ENCODE data around the gene ZDHHC13.

The ZDHHC13 gene

DNA sequence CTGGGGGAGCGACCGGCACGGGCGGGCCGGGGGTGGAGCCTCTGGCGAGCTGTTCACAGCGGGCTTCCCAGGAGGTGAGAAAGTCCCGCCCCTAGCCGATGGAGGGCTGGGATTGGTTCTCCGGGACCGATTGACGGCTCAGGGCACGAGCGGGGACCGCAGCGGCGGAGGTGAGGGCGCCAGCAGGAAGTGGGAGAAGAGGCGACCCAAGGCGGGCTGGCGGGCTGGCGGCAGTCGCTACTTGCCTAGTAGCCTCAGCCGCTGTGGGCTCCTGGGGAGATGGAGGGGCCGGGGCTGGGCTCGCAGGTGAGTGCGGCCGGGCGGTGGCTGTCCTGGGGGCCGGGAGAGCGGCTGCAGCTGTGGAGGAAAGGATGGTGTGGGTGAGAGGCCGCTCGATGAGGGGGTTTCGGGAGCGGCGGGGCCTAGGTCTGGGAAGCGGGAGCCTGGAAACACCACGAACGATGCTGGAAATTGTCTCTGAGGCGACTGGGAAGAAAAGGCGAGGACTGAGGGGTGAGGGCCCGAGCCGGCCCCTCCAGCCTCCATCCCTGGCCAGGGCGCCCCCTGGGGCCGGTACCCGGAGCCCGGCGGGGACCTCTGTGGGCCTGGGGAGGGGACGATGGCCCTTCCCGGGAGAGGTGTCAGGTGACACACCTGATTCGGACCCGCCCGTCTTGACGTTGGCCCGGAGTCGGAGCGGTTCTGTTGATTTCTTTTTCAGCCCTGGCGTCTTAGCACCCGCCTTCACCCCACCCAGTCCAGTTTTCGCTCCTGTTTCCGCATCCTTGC is at the start of gene ZDHHC13:
TSS of gene ZDHHC13 (plus strand) at position 198 of the 789 bp plus-strand sequence. CDS start at position 280, 82 bp downstream.
- DNase-seq (ENCODE audit: low read depth in 2 of 2): peak; percentile 92

DNA sequence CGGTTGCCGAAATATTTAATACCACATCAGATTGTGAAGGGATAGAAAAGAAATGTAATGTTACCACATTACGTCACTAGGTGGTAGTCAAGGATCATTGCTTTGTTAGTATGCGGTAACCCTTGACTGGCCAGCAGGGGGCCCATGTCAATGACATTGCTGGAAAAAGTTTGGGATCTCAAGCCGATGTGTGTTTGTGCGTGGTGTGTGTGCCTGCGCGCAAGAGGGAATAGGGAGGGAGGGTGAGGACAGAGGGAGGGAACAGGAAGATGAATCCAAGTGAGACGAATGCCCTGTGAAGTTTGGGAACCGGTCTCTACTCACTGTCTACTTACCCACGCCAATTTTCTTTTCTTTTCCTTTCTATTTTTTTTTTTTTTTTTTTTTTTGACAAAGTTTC is 45.7 kb upstream of the ZDHHC13 start:
- DNase-seq (ENCODE audit: low read depth in 2 of 2): peak; percentile 39 to 40

GRCh38 chr11:19072464-19072863 is 44.5 kb upstream of the ZDHHC13 start:
- no peak for DNase-seq (ENCODE audit: low read depth in 2 of 2)

DNA sequence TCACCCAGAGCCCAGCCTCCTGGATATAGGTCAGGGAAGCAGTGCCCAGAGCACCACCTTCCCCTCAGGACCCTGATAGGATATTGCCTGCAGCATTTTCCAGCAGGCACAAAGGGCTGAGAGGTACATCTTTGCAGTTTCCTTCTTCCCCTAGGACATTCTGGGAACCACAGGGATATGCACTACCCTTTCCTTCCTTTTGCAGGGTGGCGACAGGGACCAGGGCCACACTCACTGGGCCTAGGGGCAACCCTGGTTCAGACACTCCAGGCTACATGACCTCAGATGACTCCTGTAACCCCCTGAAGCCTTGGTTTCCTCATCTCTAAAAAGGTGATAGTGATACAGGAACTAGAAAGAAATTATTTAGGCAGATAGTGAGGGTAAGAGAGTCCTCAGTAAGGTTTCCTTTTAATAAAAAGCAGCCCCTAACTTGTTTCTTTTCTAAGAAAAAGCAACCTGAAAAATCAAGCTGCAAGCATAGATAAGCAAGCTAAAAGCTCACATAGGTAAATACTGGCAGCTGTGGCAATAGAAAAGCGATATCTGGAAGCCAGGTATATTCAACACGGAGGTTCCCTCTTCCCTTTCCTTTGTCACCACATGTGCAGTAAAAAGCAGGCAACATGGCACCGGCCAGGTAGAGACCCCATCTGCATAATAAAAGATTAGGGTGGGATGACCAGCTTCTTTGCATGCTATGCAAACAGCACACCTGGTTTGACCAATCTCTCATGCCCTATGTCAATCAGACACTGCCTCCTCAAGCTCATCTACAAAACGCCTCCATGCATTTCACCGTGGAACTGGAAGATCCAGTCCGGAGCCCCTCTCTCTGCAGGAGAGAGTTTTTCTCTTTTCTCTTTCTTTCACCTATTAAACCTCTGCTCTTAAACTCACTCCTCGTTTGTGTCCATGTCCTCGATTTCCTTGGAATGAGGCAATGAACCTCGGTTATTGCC is 43.2 kb upstream of the ZDHHC13 start:
- DNase-seq (ENCODE audit: low read depth in 2 of 2): no peak

DNA sequence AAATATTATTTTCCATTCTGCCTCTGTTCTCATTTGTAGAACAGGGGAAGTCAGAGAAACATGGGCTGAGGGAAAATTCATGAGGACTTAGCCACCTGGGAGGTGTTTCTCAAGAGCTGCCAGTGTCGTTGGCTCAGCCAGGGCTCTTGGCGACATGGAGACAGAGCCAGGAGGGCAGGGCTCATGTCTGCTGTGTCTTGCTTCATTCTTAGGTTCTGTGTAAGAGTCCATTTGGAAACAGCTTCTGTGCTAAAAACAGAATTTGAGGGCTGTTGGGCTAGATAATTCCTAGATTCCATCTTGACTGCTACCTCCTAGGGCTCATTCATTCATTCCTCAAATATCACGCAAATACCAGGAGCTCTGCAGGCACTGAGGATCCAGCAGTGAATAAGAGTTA is 41.3 kb upstream of the ZDHHC13 start:
- no peak for DNase-seq (ENCODE audit: low read depth in 2 of 2)

DNA sequence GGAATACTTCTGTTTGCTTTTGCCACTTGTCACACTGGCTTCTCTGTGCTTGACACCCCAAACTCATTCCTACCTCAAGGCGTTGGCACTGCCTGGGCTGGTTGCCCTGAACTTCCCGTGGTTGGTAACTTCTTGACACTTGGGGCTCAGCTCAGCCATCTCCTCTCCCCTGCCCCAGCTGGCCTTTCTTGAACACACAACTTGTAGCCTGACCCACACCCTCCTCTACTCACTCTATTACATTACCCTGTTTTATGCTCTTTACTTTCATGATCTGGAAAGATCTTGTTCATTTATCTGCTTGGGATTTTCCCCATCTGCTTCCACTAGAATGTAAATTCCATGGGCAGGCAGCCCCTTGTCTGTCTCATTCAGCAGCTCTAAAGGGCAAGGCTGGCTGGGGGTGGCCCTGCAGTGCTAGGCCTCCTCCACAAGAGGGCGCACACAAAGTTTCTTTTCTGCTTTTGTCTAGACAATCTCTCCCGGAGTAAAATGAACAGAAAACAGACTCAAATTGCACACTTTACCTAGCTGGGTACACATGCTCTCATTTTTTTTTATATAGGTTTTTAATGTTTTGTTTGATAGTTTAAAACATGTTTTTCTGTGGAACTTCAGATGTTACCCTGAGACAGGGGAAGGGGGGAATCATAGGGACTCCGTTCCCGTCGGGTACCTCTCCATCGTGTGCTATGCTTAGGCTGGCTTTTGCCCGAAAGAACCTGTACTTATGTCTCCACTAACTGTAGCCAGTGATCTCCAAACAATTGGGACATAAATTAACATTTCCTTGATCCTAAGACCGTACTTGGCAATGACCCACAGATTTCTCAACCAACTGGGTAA is 40.0 kb upstream of the ZDHHC13 start:
- DNase-seq (ENCODE audit: low read depth in 2 of 2): peak; percentile 46 to 50

DNA sequence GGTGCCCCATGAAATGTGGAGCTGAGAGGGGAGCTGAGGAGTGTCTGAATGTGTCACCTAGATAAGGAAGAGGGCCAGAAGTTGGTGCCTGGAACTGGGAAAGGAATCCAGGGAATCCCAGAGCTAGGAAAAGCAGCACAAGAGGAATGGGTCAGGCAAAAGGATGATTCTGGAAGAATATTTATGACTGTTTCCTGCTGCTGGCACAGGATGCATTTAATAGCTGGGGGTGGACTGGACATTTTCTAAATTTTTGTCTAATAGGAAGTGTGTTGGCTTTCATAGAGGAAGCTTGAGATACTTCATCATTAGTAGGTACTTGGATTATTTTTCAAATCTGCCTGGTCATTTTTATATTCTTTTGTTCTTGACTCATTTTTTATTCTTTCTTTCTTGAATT is 39.0 kb upstream of the ZDHHC13 start:
- no peak for DNase-seq (ENCODE audit: low read depth in 2 of 2)

DNA sequence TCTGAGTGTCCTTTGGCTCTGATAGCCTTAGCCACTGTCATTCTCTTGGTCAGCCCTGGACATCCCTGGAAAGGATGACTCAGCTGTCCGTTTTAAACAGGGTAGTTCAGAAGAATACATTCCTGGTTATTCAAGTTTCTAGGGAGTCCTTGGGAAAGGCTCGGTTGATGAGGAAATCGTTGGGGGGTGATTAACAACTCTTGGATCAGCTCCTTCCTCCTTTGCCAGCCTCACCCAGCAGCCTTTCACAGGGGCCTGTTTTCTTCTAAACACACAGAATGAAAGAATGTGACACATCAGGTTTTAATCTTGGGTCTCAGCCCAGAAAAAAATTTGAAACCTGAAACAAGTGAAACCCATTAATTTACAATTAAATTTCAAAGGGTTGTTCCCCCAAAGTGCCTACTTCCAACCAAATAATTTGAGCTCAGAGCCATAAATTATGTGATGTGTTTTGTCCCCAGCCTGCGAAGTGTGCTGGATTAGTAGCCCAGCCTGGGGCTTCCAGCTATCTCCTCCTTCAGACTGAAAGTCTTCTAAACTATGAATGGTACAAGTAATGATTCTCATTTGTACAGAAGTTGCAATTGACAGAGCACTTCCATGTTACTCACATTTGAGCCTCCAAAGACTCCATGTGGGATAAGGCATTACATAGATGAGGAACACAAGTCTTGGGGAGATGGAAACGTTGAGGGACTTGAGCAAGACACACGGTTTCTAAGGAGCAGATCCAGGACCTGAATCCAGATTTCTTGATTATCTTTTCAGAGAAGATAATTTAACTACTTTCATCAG is 37.1 kb upstream of the ZDHHC13 start:
- no peak for DNase-seq (ENCODE audit: low read depth in 2 of 2)

DNA sequence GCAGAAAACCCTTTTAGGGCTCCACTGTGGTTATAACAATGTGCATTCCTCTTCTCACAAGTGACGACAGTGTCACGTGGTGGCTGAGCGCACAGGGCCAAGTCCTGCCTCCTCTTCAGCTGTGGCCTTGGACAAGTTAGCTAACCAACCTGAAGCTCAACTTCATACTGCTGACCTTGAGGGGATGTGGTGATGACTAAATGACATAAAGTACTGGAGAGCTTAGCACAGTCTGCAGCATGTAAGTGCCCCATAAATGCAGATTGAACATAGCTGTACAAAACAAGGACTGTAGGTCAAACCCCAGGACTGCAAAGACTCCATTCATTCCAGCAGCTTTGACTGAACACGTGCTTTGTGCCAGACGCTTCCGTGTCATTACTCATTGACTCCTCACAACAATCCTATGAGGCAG is 36.4 kb upstream of the ZDHHC13 start:
- DNase-seq (ENCODE audit: low read depth in 2 of 2): no peak

DNA sequence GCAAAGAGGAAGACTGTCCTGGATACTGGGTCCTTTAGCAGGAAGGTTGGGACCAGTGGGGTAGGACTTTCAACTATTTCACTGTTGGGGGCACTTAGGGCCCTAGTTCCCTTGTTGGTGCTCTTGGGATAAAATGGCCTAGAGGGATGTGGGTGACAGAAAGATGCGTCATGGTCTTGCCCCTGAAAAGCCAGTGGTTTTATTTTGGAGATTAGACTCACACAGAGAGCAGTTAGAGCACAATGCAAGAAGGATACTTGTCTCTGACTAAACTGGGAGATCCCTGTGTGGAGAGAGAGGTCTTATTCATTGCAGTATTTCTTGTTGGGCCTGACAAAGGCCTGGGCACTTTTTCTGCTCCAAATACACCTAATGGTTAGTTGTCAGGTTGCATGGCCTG is 33.8 kb upstream of the ZDHHC13 start:
- DNase-seq (ENCODE audit: low read depth in 2 of 2): no peak

DNA sequence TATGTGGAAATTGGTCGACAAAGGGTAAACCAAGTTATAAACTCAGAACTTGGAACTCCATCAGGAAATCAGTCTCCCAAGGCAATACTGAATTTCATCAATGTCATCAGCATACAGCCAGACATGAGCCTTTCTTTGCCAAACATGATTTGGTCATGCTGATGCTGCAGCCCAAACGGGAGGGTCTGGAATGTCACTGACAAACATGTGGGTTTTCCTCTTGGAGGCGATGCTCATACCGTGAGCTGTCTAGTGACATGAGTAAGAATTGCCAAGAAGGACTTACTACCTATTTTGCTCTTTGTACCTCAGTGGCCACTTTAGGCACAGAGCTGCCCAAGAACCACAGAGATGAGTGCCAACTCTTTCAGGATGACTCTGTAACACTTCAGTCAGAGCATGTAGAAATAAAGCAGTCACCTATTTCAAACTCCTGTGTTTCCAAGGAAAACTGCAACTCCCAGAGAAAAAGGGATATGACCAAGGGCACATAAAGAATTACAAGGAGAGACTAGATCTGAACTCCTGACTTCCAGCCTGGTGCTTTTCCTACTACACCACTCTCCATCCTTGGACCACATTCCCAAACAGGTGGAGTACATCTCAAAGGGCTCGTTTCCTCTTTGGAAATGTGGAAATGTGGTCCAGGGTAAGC is 32.2 kb upstream of the ZDHHC13 start:
- DNase-seq (ENCODE audit: low read depth in 2 of 2): no peak

- no peak for DNase-seq (ENCODE audit: low read depth in 2 of 2)
These were observed 29.3 kb upstream of the ZDHHC13 start for GRCh38 chr11:19087658-19088057.

DNA sequence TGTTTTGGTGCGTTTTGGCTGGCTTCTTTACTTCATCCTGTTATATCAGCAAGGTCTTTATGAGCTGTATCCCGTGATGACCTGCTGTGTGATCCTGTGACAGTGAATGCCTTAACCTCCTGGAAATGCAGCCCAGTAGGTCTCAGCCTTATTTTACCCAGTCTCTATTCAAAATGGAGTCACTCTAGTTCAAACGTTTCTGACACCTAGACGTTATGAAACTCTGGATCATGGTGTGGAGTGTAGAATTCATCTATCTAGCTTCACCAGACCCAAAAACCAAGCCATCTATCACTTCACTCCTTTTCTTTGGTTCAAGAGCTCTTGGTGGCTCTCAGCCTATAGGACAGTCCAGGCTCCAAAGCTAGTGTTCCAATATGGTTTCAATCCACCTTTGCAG is 28.2 kb upstream of the ZDHHC13 start:
- DNase-seq (ENCODE audit: low read depth in 2 of 2): no peak

DNA sequence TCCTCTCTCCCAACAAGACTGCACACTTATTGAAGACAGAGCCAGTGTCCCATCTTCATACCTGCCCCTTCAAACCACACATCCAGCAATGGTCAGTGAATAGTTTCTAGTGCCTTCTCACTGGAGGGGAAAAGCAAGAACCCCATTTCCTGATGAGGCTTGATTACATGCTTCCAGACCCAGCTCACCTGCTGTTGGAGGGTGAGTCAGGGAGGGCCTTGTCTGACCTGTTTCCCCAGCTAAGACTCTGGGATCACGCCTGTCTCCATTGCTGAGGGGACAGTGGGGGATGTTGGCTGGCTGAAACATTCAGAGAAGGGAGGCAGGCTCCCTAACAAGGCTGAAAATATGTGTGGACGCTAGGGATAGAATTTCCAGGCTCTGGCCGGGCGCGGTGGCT is 27.5 kb upstream of the ZDHHC13 start:
- no peak for DNase-seq (ENCODE audit: low read depth in 2 of 2)

- DNase-seq (ENCODE audit: low read depth in 2 of 2): no peak
These were observed 25.6 kb upstream of the ZDHHC13 start for GRCh38 chr11:19091366-19091765.

DNA sequence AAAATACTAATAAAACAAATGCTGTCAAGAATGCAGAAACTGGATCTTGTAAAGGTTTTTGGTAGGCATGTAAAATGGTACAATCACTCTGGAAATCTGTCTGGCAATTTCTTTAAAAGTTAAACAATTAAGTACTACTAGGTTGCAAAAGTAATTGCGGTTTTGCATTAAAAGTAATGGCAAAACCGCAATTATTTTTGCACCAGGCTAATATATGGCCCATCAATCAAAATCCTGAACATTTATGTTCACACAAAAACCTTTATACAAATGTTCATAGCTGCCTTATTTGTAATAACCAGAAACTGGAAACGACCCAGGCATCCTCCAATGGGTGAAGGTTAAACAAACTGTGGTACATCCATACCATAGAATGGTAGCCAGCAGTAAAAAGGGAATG is 24.6 kb upstream of the ZDHHC13 start:
- DNase-seq (ENCODE audit: low read depth in 2 of 2): no peak

- DNase-seq (ENCODE audit: low read depth in 2 of 2): no peak
These were observed 24.1 kb upstream of the ZDHHC13 start for GRCh38 chr11:19092850-19093249.

- no peak for DNase-seq (ENCODE audit: low read depth in 2 of 2)
These were observed 23.0 kb upstream of the ZDHHC13 start for GRCh38 chr11:19093976-19094375.

DNA sequence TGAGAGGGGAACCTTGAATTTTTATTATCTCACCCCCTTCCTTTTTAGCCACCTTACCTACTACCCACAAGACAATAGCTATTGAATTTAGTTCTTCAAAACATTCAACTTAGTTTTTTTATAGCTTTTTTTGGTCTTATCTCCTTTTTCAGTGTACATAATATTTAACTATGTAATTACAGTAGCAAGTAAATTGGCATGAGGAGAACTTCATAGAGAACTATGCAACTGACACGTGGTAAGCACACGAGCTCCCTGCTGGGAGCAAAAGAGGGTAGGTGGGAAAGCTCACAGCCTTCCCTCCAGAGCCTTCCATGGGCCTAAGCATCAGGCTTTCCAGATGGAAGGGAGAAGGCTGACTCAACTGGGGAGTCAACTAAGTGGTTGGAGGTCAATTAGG is 22.1 kb upstream of the ZDHHC13 start:
- DNase-seq (ENCODE audit: low read depth in 2 of 2): no peak

DNA sequence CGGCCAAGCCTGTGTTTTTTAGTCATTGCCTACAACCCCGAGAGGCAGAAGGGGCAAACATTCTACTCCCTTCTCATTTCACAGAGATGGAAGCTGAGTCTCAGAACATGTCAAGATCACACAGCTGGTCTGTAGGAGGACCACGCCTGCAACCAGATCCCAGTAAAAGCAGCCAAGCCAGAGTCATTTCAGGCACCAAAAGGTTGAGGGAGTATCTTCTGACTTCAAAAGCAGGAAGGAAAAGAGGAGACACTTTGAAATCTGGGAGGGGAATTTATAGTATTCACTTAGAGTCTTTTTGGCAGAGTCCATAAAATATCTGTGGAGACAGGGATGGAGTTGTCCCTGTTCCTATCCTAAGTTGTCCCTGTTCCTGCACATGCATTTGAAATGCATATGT is 17.9 kb upstream of the ZDHHC13 start:
- DNase-seq (ENCODE audit: low read depth in 2 of 2): no peak

GRCh38 chr11:19100885-19101284 is 16.1 kb upstream of the ZDHHC13 start:
- DNase-seq (ENCODE audit: low read depth in 2 of 2): no peak
